ENCODE measurements around the gene PPP4R4. TPM values are rescaled to one million over a fixed set of nuclear protein-coding genes. Genes with fewer than 3 reads are reported as not detected.

Gene PPP4R4
- total RNA-seq, 6 donors from 2014 or later, result 3.0 to 18.4 (median 6.3) TPM

DNA sequence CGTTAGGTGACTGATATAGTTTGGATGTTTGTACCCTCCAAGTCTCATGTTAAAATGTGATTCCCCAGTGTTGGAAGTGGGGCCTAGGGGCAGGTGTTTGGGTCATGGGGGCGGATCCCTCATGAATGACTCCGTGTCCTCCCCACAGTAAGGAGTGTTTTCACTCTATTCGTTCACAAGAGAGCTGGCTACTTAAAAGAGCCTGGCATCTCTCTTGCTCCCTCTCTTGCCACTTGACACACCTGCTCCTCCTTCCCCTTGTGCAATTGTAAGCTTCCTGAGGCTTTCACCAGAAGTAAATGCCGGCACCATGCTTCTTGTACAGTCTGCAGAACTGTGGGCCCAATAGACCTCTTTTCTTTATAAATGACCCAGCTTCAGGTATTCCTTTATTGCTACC, 47.3 kb upstream of the PPP4R4 start:
- Histone ChIP-seq H3K9me3 (no peaks in the 10 kb centered on the region), H3K36me3 (no peaks in the 10 kb centered on the region), H3K27me3 (no peaks in the 10 kb centered on the region), H3K27ac (no peak overlapping the region), H3K4me3 (no peak overlapping the region), H3K4me1 (peaks cover 7 to 20% (median 12%) of the 10 kb centered on the region in 4 donors)
- WGBS, 2 donors, result 74 to 78% methylated on average over 5 of the region's 5 CpGs
- no peak for TF ChIP-seq CTCF (IDR thresholded peaks at IDR 0.05)
- TF ChIP-seq POLR2A (IDR thresholded peaks at IDR 0.05), result no peak
- TF ChIP-seq POLR2AphosphoS5 (IDR thresholded peaks at IDR 0.05), result no peak
- TF ChIP-seq EP300 (IDR thresholded peaks at IDR 0.05), result no peak
- no peak for DNase-seq
- no peak for ATAC-seq (ENCODE audit: low FRiP score in 2 of 2)

DNA sequence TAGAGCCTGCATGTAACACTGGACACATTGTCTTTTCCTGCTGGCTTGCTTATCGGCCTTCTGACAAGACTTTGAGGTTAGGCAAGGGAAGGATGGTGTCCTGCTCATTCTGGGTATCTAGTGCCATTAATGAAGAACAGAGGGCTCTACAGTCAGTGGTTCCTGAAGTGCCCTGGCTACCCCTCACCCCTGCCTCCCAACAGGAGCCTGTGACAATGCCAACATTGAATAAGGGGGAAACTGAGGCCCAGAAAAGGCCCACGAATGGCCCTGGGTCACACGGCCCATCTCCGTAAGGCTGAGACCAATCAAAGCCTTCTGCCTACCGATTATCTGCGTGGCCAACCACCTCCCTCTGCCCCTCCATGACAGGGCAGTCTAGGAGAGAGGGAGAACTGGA, 46.8 kb upstream of the PPP4R4 start:
- no peak overlapping the region for H3K27ac ChIP-seq
- no peaks in the 10 kb centered on the region for H3K27me3 ChIP-seq
- no peaks in the 10 kb centered on the region for H3K36me3 ChIP-seq
- peaks cover 7 to 20% (median 12%) of the 10 kb centered on the region in 4 donors for H3K4me1 ChIP-seq
- no peak overlapping the region for H3K4me3 ChIP-seq
- ATAC-seq (ENCODE audit: low FRiP score in 2 of 2), result no peak
- TF ChIP-seq POLR2A (IDR thresholded peaks at IDR 0.05), result no peak
- TF ChIP-seq CTCF (IDR thresholded peaks at IDR 0.05), result no peak
- no peak for TF ChIP-seq POLR2AphosphoS5 (IDR thresholded peaks at IDR 0.05)
- TF ChIP-seq EP300 (IDR thresholded peaks at IDR 0.05), result no peak
- 91 to 96% methylated on average over 6 of the region's 6 CpGs for WGBS, 2 donors
- no peaks in the 10 kb centered on the region for H3K9me3 ChIP-seq
- DNase-seq, result no peak

- no peaks in the 10 kb centered on the region for H3K36me3 ChIP-seq
- H3K9me3 ChIP-seq, result no peaks in the 10 kb centered on the region
- no peak for TF ChIP-seq CTCF (IDR thresholded peaks at IDR 0.05)
- no peak for TF ChIP-seq POLR2A (IDR thresholded peaks at IDR 0.05)
- TF ChIP-seq EP300 (IDR thresholded peaks at IDR 0.05), result no peak
- no peak for TF ChIP-seq POLR2AphosphoS5 (IDR thresholded peaks at IDR 0.05)
- peaks cover 7 to 20% (median 12%) of the 10 kb centered on the region in 4 donors for H3K4me1 ChIP-seq
- no peaks in the 10 kb centered on the region for H3K27me3 ChIP-seq
- WGBS, 2 donors, result 90 to 94% methylated on average over 5 to 14 of the region's 14 CpGs
- no peak for ATAC-seq (ENCODE audit: low FRiP score in 2 of 2)
- no peak overlapping the region for H3K4me3 ChIP-seq
- DNase-seq, result peak in 1 of 2 donors; percentile 33
- peak overlapping the region; percentile 71 to 91 (median 88) for H3K27ac ChIP-seq
Measured at GRCh38 chr14:94128216-94128839, 45.8 kb upstream of the PPP4R4 start.

- peak within 1 kb of the TSS; percentile 71 to 91 (median 88) for H3K27ac ChIP-seq
- H3K36me3 ChIP-seq, result no peaks in the 10 kb centered on the region
- H3K27me3 ChIP-seq, result no peaks in the 10 kb centered on the region
- 0% methylated on average over 10 to 26 of the region's 27 CpGs for whole genome bisulfite sequencing, 2 donors
- peaks cover 7 to 20% (median 12%) of the 10 kb centered on the region in 4 donors for H3K4me1 ChIP-seq
- DNase-seq (peak; percentile 87 to 93), ATAC-seq (ENCODE audit: low FRiP score in 2 of 2) (peak; percentile 89 to 96)
- H3K4me3 ChIP-seq, result peak within 1 kb of the TSS; percentile 47 to 65 (median 57)
- no peaks in the 10 kb centered on the region for H3K9me3 ChIP-seq
- peak in 1 of 4 donors; percentile 56 for TF ChIP-seq POLR2A (IDR thresholded peaks at IDR 0.05)
- no peak for TF ChIP-seq EP300 (IDR thresholded peaks at IDR 0.05)
- TF ChIP-seq POLR2AphosphoS5 (IDR thresholded peaks at IDR 0.05), result peak; percentile 48 to 73
- peak in 5 of 6 experiments; percentile 19 to 50 (median 46) for TF ChIP-seq CTCF (IDR thresholded peaks at IDR 0.05)
Measured at GRCh38 chr14:94129111-94129757, 44.9 kb upstream of the PPP4R4 start, which contains the start of gene IFI27L2. Gene IFI27L2, minus strand, starts transcription at chr14:94129604. Its CDS starts 40 bp downstream, at chr14:94129564.

Measured in upper lobe of left lung (tissue), 6 donors.